NCI-H345 (cell line): Measurements from ENCODE around the gene PLA2G2C.

ENCODE experiments used
- DNase-seq: peaks from one replicate; lab custom pipeline; 2025; lab: John Stamatoyannopoulos, UW

The PLA2G2C gene

GRCh38 chr1:20183616-20184271 is 2.6 kb downstream of the PLA2G2C start:
- DNase-seq: no peak

- no peak for DNase-seq
Observed at GRCh38 chr1:20183035-20183434, 3.3 kb downstream of the PLA2G2C start.

DNA sequence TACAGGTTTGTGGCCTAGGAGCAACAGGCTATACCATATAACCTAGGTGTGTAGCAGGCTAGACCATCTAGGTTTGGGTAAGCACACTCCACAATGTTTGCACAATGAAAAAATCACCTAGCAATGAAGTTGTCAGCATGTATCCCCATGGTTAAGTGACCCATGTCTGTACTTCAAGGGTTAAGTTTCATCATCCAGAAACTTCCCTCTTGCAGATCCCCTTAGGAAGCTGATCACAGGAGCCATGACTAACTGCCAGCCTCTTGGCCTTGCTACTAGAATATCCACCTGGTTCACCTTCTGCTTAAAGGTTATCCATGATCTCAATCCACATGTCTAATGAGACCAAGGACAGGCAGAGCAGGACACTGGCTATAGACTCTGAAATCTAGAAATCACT is 3.9 kb downstream of the PLA2G2C start:
- no peak for DNase-seq

- no peak for DNase-seq
Observed at GRCh38 chr1:20180844-20181207, 5.5 kb downstream of the PLA2G2C start.

DNA sequence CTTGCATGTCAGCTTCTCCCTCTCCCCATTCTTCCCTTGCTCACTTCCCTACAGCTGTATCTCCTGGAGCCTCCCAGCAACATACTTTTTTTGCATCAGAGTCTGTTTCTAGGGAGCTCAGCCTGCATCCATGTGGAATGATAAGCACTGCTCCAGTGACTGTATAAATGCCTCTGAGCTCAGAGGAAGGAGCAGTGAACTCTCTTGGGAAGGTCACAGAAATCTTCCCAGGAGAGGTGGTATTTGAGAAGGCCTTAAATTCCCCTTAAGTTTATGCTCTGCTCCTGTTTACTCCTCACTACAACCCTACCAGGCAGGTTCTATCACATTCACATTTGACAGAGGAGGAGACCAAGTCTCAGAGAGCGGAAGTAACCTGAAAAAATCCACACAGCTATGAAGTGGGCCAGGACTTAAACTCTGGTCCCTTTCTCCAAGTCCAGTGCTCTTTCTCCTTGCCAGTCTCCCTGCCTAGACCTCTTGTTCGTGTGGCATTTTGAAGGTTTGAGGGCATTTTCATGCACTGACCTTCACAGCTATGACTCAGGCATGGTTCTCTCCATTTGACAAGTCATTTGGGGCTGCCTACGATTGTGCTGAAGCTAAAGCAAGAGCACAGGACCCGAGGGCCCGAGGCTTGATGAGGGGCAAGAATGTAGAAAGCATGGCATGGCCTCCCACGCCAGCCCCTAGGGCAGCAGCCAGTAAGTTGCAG is 6.0 kb downstream of the PLA2G2C start:
- DNase-seq: no peak

GRCh38 chr1:20179371-20180128 is 6.8 kb downstream of the PLA2G2C start:
- DNase-seq: no peak

GRCh38 chr1:20178634-20179370 is 7.5 kb downstream of the PLA2G2C start:
- no peak for DNase-seq

DNA sequence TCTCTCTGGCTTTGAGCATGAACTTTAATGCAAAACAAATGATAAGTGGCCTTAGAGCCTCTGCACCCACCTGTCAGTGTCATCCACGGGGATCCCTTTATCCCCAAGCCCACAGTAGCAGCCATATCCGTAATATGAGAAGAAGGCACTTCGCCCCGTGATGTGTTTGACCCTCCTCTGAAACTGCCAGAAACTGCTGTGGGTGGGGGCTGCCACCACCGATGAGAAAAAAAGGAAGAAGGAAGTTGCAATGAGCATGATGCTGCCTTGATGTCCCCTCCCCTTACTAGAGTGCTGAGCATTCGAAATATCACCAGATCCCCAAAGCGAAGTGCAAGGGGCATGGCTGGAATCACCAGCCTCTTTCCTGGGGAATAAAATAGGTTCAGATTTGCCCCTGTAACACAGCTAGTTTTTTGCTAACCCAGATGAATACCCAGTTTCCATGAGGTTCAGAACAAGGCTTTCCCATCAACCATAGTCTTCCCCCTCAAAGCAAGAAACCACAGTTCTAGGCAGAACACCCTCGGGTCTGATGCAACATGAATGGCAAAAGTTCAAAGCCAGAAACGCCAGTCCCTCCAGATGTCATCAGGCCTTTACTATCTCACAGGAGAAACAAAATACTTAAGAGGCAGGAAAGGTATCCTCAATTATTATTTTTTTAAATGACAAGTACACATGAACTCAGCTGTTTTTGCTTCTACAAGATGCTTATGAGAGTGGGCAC is 11.2 kb downstream of the PLA2G2C start:
- no peak for DNase-seq

GRCh38 chr1:20172033-20172590 is 14.2 kb downstream of the PLA2G2C start:
- DNase-seq: no peak

DNA sequence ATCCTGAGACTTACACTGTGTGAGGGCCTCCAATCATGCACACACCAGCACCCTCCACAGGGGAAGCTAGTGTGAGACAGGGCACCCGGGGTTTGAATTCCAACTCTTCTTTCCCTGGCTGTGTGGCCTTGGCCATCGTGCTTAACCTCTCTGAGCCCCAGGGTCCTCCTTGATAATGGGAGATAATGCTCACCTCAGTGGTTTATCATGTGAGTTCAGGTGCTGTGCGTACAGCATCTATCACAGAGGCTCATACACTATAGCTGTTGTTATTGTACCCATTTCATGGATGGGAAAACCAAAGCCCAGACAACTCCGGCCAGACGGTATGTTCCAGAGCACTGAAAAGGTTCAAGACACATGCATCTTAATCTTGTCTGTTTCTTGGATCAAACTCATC is 16.4 kb downstream of the PLA2G2C start:
- no peak for DNase-seq

GRCh38 chr1:20168564-20169491 is 17.5 kb downstream of the PLA2G2C start:
- DNase-seq: no peak

DNA sequence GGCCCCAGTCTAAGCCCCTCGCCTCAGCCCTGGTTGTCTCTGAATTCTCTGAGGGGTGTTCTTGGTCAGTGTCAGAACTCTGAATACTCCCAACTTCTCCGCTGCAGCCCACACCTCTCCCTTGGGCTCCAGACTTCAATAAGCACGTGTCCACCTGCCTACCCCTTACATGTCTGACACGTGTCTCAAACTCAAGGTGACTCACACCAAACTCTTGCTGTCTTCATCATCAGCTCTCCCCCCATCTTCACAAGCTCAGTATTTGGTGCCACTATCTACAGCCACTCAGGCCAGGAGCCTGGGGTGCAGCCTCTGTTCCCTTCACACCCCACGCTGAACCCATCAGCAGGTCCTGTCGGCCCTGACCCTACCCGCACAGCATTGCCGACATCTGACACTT is 19.2 kb downstream of the PLA2G2C start:
- DNase-seq: no peak

GRCh38 chr1:20166051-20166450 is 20.3 kb downstream of the PLA2G2C start:
- DNase-seq: no peak

DNA sequence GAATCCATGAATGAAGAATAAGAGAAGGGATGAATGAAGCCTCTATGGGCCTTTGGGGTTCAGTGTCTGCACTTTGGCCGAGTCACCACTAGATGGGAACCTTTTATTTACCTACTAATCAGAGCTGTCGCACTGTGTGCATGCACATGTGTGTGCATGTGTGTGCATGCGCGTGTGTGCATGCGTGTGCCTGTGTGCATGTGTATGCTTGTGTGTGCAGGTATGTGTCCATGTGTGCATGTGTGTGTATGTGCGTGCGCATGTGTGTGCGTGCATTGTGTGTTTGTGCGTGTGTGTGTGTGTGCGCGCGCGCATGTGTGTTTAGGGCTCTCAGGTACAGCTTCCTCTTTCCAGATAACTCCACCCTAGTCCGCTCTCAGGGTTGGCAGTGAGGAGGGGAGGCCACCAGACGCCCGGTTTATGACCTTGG is 20.8 kb downstream of the PLA2G2C start:
- DNase-seq: no peak

GRCh38 chr1:20164694-20165202 is 21.6 kb downstream of the PLA2G2C start:
- DNase-seq: no peak

DNA sequence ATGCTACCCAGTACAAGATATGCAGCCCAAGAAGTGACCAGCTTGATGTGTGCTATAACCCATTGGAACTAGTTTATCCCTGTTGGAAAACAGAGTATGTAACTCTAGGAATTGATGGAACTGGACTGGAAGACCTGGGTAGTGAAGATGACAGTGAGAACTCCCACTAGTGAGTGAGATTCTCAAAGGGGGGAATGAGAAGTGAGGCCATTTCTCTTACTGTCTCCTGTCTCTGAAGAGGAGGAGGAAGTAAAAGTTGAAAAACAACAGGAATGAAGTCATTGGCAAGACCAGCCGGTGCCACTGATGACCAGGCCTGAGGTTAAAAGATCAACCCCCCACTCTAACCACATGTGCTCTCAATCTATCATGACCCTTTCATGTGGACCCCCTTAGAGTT is 26.3 kb downstream of the PLA2G2C start:
- no peak for DNase-seq

DNA sequence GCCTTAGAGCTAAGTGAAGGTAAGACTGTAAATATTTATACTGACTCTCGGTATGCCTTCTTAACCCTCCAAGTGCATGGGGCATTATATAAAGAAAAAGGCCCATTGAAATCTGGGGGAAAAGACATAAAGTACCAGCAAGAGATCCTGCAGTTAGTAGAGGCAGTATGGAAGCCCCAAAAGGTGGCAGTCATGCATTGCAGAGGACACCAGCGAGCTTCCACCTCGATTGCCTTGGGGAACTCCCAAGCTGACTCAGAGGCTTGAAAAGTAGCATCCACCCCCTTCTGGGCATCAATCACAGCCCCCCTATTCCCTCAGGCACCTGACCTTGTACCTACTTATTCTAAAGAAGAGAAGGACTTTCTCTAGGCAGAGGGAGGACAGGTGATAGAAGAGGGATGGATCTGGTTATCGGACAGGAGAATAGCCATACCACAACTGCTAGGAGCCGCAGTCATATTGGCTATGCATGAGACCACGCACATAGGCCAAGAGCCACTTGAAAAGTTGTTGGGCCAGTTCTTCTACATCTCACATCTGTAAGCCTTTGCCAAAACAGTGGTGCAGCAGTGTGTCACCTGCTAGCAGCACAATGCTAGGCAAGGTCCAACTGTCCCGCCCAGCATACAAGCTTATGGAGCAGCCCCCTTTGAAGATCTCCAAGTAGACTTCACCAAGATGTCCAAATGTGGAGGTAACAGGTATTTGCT is 27.8 kb downstream of the PLA2G2C start:
- no peak for DNase-seq

- DNase-seq: no peak
Observed at GRCh38 chr1:20154301-20154831, 32.0 kb downstream of the PLA2G2C start.

DNA sequence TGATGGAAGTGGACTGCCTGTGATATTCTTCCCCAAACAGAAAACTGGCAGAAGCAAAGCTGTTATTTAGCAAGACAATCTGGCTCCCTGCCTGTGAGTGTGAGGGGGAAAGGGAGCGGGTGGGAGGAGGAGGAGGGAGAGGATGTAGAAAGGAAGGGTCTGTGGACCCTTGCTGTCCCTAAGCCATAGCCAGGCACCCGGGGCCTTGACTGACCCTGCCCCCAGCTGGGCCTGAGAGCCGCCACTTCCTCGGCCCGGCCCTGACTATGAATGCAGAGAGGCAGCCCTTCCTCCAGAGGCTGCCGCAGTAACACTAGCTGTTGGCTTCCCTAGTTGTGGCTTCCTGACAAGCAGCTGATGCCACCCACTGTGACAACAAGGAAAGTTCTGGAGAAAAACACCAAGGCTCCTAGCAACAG is 33.3 kb downstream of the PLA2G2C start:
- DNase-seq: no peak
